ENCODE results near the gene SH3BP1. TPM values are rescaled to one million over a fixed set of nuclear protein-coding genes. Genes with fewer than 3 reads are reported as not detected.

SH3BP1 gene
- total RNA-seq, 1 experiment from 2014 or later, result 60.5 TPM

DNA sequence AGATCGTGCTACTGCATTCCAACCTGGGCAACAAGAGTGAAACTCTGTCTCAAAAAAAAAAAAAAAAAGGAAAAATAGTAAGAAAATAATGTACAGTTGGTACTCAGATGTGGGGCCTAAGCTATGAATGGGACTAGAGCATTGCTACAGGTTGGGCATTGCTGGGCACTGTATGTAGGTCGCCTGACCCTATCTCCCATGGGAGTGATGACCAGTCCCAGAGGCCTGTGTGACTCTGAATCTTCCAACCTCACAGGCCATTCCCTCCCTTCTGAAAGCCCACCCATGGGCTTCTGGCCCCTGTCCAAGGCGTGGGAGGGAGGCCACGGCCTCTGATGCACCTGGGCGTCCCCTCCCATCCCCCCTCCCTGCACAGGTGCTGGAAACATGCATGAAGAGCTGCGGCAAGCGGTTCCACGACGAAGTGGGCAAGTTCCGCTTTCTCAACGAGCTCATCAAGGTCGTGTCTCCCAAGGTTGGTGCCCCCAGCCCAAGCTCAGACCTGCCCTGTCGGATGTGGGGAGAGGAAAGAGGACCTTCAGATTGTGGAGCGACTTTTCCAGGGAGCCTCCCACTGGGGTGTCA, 21.3 kb upstream of the SH3BP1 start:
- POLR2A ChIA-PET (ENCODE audit: unreplicated experiment), result no interaction called here

GRCh38 chr22:37618674-37619073, 20.8 kb upstream of the SH3BP1 start:
- Histone ChIP-seq H3K4me2 (no peak overlapping the region), H3K9me2 (ENCODE audit: insufficient read depth) (no peaks in the 10 kb centered on the region), H3K9me3 (ENCODE audit: insufficient read depth, low read depth) (no peaks in the 10 kb centered on the region), H3K79me2 (ENCODE audit: low read depth) (no peaks in the 10 kb centered on the region), H2AFZ (no peak overlapping the region), H3K36me3 (ENCODE audit: low read depth) (peaks cover 47% of the 10 kb centered on the region), H4K20me1 (ENCODE audit: insufficient read depth) (peaks cover 16% of the 10 kb centered on the region; the same call in 1 of the 2 replicates), H3K27me3 (ENCODE audit: insufficient read depth, low read depth) (no peaks in the 10 kb centered on the region), H3F3A (ENCODE audit: insufficient read depth, low read depth) (peaks cover 21% of the 10 kb centered on the region; the same call in 1 of the 2 replicates), H3K4me3 (no peak overlapping the region), H3K4me1 (replicated peaks; ENCODE audit: insufficient read depth) (no peaks in the 10 kb centered on the region), H3K27ac (no peak overlapping the region)
- ChIA-PET POLR2A (ENCODE audit: unreplicated experiment) (no interaction called here), CTCF (interaction anchor here (0.7 to 1.4 kb wide), 2 partner anchors 25 to 184 kb away, joined by 3 to 7 read pairs; no protein-coding TSS in a partner anchor)
- TF ChIP-seq, protein P1, sequence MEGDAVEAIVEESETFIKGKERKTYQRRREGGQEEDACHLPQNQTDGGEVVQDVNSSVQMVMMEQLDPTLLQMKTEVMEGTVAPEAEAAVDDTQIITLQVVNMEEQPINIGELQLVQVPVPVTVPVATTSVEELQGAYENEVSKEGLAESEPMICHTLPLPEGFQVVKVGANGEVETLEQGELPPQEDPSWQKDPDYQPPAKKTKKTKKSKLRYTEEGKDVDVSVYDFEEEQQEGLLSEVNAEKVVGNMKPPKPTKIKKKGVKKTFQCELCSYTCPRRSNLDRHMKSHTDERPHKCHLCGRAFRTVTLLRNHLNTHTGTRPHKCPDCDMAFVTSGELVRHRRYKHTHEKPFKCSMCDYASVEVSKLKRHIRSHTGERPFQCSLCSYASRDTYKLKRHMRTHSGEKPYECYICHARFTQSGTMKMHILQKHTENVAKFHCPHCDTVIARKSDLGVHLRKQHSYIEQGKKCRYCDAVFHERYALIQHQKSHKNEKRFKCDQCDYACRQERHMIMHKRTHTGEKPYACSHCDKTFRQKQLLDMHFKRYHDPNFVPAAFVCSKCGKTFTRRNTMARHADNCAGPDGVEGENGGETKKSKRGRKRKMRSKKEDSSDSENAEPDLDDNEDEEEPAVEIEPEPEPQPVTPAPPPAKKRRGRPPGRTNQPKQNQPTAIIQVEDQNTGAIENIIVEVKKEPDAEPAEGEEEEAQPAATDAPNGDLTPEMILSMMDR (conservative IDR thresholded peaks at IDR 0.05), result no peak
- no peak for TF ChIP-seq EZH2 (IDR thresholded peaks at IDR 0.05; ENCODE audit: low read depth)
- BruUV-seq (replicated peaks), result no TSS peak
- intact Hi-C loops (cut with micrococcal nuclease; ENCODE audit: unreplicated experiment), result no loop called here
- no peak for DNase-seq

More for the DNA sequence above, 21.3 kb upstream of the SH3BP1 start:
- intact Hi-C loops (cut with micrococcal nuclease; ENCODE audit: unreplicated experiment), result no loop called here
- peaks cover 44% of the 10 kb centered on the region; the same call in 1 of the 2 replicates for H3K36me3 ChIP-seq (ENCODE audit: low read depth)
- H3K4me3 ChIP-seq, result no peak overlapping the region
- no peak overlapping the region for H3K27ac ChIP-seq
- no peaks in the 10 kb centered on the region for H3K9me3 ChIP-seq (ENCODE audit: insufficient read depth, low read depth)
- no peaks in the 10 kb centered on the region for H3K27me3 ChIP-seq (ENCODE audit: insufficient read depth, low read depth)
- no peak for TF ChIP-seq EZH2 (IDR thresholded peaks at IDR 0.05; ENCODE audit: low read depth)
- CTCF ChIA-PET, result interaction anchor here (0.6 to 1.4 kb wide), 3 partner anchors 25 to 185 kb away, joined by 3 to 7 read pairs (median 4); no protein-coding TSS in a partner anchor
- peaks cover 21% of the 10 kb centered on the region; the same call in 1 of the 2 replicates for H3F3A ChIP-seq (ENCODE audit: insufficient read depth, low read depth)
- BruUV-seq (replicated peaks), result no TSS peak
- H2AFZ ChIP-seq, result no peak overlapping the region
- H3K9me2 ChIP-seq (ENCODE audit: insufficient read depth), result no peaks in the 10 kb centered on the region
- H3K79me2 ChIP-seq (ENCODE audit: low read depth), result no peaks in the 10 kb centered on the region
- H3K4me1 ChIP-seq (replicated peaks; ENCODE audit: insufficient read depth), result no peaks in the 10 kb centered on the region
- peaks cover 13% of the 10 kb centered on the region; the same call in 1 of the 2 replicates for H4K20me1 ChIP-seq (ENCODE audit: insufficient read depth)
- DNase-seq, result no peak
- no peak overlapping the region for H3K4me2 ChIP-seq

GRCh38 chr22:37619991-37620390, 19.5 kb upstream of the SH3BP1 start:
- Histone ChIP-seq H4K20me1 (ENCODE audit: insufficient read depth) (peaks cover 20% of the 10 kb centered on the region), H3K4me3 (no peak overlapping the region), H3F3A (ENCODE audit: insufficient read depth, low read depth) (peaks cover 21% of the 10 kb centered on the region; the same call in 1 of the 2 replicates), H3K9me2 (ENCODE audit: insufficient read depth) (no peaks in the 10 kb centered on the region), H3K9me3 (ENCODE audit: insufficient read depth, low read depth) (no peaks in the 10 kb centered on the region), H3K4me2 (no peak overlapping the region), H2AFZ (no peak overlapping the region), H3K79me2 (ENCODE audit: low read depth) (no peaks in the 10 kb centered on the region), H3K27me3 (ENCODE audit: insufficient read depth, low read depth) (no peaks in the 10 kb centered on the region), H3K36me3 (ENCODE audit: low read depth) (peaks cover 53% of the 10 kb centered on the region), H3K4me1 (replicated peaks; ENCODE audit: insufficient read depth) (no peaks in the 10 kb centered on the region), H3K27ac (no peak overlapping the region)
- ChIA-PET POLR2A (ENCODE audit: unreplicated experiment) (no interaction called here), CTCF (interaction anchor here (0.7 kb wide), 1 partner anchor 340 kb away, joined by 8 read pairs; no protein-coding TSS in a partner anchor)
- intact Hi-C loops (cut with micrococcal nuclease; ENCODE audit: unreplicated experiment), result loop anchor here (5.0 kb wide), 1 partner anchor 172 kb away; no protein-coding TSS in a partner anchor
- TF ChIP-seq, protein P1 (conservative IDR thresholded peaks at IDR 0.05), result no peak
- TF ChIP-seq EZH2 (IDR thresholded peaks at IDR 0.05; ENCODE audit: low read depth), result no peak
- DNase-seq, result no peak
- no TSS peak for BruUV-seq (replicated peaks)

All from PC-9 (cell line).